ENCODE measurements around the gene LMX1B.

LMX1B gene

DNA sequence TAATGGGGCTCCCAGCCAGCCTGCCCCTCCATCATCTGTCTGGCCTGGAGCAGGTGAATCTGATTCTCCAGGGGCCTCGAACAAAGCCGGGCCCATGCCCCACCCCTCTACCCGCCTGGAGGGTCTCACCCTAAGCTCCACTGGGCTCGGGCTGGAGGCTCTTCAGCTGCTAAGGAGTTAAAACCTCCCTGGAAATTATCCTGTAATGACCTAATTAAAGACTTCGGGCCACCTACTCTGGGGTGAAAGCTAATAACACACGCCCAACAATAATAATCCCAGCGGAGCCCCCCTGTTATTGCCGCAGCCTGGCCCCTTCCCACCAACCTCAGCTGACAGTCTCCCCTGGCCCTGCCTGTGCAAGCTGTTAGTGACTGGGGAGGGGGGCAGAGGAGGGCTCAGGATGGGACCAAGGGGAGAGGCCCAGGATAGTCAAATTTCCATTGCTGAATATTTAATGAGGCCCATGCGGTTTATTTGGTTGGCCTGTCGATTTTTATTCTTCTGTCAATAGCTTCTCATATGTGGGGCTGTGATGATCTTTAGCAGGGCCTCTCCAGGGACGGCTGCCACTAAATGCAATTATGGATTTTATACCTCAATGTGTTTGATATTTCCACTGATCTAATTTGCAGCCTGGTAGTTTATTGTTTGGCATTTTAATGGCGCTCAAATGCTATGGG is 25.7 kb downstream of the LMX1B start:
- H3K4me3 ChIP-seq (ENCODE audit: low read length in 2 of 2) = no peak overlapping the region
- no peaks in the 10 kb centered on the region for H3K9me3 ChIP-seq (replicated peaks in 1 of 2; ENCODE audit: control insufficient read depth in 2 of 2, insufficient read depth in 1 of 2, low read depth in 1 of 2, low read length in 2 of 2)
- no peak overlapping the region for H2BK15ac ChIP-seq (ENCODE audit: low read length)
- WGBS, 2 donors (ENCODE audit: extremely low coverage in 2 of 2, insufficient read length in 2 of 2, insufficient replicate concordance in 1 of 2) = no CpG with 5 or more reads among the region's 12 CpGs
- no peak for DNase-seq (ENCODE audit: low spot score)
- peaks cover 4 to 99% (median 84%) of the 10 kb centered on the region in 3 experiments for H3K27me3 ChIP-seq (ENCODE audit: control insufficient read depth in 3 of 3, insufficient read depth in 3 of 3, low read depth in 1 of 3, low read length in 3 of 3)
- no peak overlapping the region for H2BK120ac ChIP-seq (ENCODE audit: low read depth, low read length)
- no peaks in the 10 kb centered on the region for H3K36me3 ChIP-seq (replicated peaks in 1 of 2; ENCODE audit: control insufficient read depth in 2 of 2, insufficient read depth in 2 of 2, low read length in 2 of 2)
- H4K91ac ChIP-seq (ENCODE audit: low read depth, low read length, poor library complexity) = no peak overlapping the region
- no peak overlapping the region for H2BK12ac ChIP-seq (ENCODE audit: low read length)
- no peak overlapping the region for H3K14ac ChIP-seq (ENCODE audit: low read length)
- no peak overlapping the region for H2BK5ac ChIP-seq (ENCODE audit: low read length)
- no peak overlapping the region for H3K4ac ChIP-seq (ENCODE audit: low read length)
- H3K4me2 ChIP-seq (ENCODE audit: insufficient read depth, low read length, poor library complexity, severe bottlenecking) = no peak overlapping the region
- H3K18ac ChIP-seq (ENCODE audit: low read length) = no peak overlapping the region
- no peak overlapping the region for H2AK5ac ChIP-seq (ENCODE audit: low read depth, low read length)
- no peak overlapping the region for H4K8ac ChIP-seq (ENCODE audit: low read depth, low read length)
- H3K9ac ChIP-seq (ENCODE audit: low read depth, low read length, poor library complexity) = no peak overlapping the region
- H3K4me1 ChIP-seq (ENCODE audit: control insufficient read depth in 2 of 2, insufficient read depth in 1 of 2, low read depth in 1 of 2, low read length in 2 of 2) = peaks cover 2 to 6% of the 10 kb centered on the region in 2 donors
- no peaks in the 10 kb centered on the region for H3K79me1 ChIP-seq (ENCODE audit: low read depth, low read length)
- H3K27ac ChIP-seq (replicated peaks; ENCODE audit: low read length) = no peak overlapping the region
- H2AFZ ChIP-seq (ENCODE audit: low read length) = no peak overlapping the region
- H3K23ac ChIP-seq (ENCODE audit: low read depth, low read length, poor library complexity) = no peak overlapping the region

DNA sequence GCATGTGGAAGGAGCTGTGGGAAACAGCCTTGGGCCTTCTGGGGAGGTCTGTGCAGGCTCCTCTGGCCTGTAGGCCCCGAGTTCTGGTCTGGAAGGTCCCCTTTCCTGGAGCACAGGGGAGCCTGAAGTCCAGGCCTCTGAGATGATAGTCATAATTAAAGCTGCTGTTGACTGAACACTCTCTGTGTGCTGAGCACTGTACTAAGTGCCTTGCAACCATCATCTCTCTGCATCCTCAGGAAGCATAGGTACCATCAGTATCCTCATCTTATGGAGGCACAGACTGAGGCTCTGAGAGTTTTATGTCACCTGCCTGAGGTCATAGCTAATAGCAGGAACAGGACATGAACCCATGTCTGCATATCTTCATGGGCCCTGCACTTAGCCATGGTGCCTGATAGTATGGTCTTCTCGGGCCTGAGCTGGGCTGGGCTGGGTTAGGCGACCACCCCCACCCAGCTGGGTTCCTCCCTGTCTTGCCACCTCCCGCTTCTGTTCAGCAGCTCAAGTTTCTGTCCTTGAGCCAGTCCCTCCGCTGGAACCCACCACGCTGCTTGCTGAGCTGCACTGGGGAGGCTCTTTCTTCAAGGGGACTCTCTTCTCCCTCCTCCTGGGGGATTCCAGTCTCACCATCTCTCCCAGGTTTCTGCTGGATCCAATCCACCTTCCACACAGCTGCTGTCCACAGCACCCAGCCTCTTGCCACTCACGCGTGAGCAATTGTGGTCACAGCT is 27.6 kb downstream of the LMX1B start:
- Histone ChIP-seq H3K4me3 (ENCODE audit: low read length in 2 of 2) (no peak overlapping the region), H2AFZ (ENCODE audit: low read length) (no peak overlapping the region), H2AK5ac (ENCODE audit: low read depth, low read length) (peak overlapping the region; percentile 81), H3K9me3 (replicated peaks in 1 of 2; ENCODE audit: control insufficient read depth in 2 of 2, insufficient read depth in 1 of 2, low read depth in 1 of 2, low read length in 2 of 2) (no peaks in the 10 kb centered on the region), H3K4ac (ENCODE audit: low read length) (no peak overlapping the region), H2BK5ac (ENCODE audit: low read length) (no peak overlapping the region), H3K36me3 (replicated peaks in 1 of 2; ENCODE audit: control insufficient read depth in 2 of 2, insufficient read depth in 2 of 2, low read length in 2 of 2) (no peaks in the 10 kb centered on the region), H2BK120ac (ENCODE audit: low read depth, low read length) (no peak overlapping the region), H3K79me1 (ENCODE audit: low read depth, low read length) (no peaks in the 10 kb centered on the region), H3K23ac (ENCODE audit: low read depth, low read length, poor library complexity) (no peak overlapping the region), H2BK12ac (ENCODE audit: low read length) (no peak overlapping the region), H3K14ac (ENCODE audit: low read length) (peak overlapping the region; percentile 21), H3K27ac (replicated peaks; ENCODE audit: low read length) (no peak overlapping the region), H3K9ac (ENCODE audit: low read depth, low read length, poor library complexity) (no peak overlapping the region), H3K4me1 (ENCODE audit: control insufficient read depth in 2 of 2, insufficient read depth in 1 of 2, low read depth in 1 of 2, low read length in 2 of 2) (peaks cover 2 to 7% of the 10 kb centered on the region in 2 donors), H3K4me2 (ENCODE audit: insufficient read depth, low read length, poor library complexity, severe bottlenecking) (no peak overlapping the region), H4K91ac (ENCODE audit: low read depth, low read length, poor library complexity) (no peak overlapping the region), H4K8ac (ENCODE audit: low read depth, low read length) (no peak overlapping the region), H3K18ac (ENCODE audit: low read length) (peak overlapping the region; percentile 37), H2BK15ac (ENCODE audit: low read length) (peak overlapping the region; percentile 8), H3K27me3 (ENCODE audit: control insufficient read depth in 3 of 3, insufficient read depth in 3 of 3, low read depth in 1 of 3, low read length in 3 of 3) (peaks cover 4 to 99% (median 74%) of the 10 kb centered on the region in 3 experiments)
- DNase-seq (ENCODE audit: low spot score) = no peak
- WGBS, 2 donors (ENCODE audit: extremely low coverage in 2 of 2, insufficient read length in 2 of 2, insufficient replicate concordance in 1 of 2) = no CpG with 5 or more reads among the region's 8 CpGs

- no peak overlapping the region for H3K4me2 ChIP-seq (ENCODE audit: insufficient read depth, low read length, poor library complexity, severe bottlenecking)
- no peaks in the 10 kb centered on the region for H3K36me3 ChIP-seq (replicated peaks in 1 of 2; ENCODE audit: control insufficient read depth in 2 of 2, insufficient read depth in 2 of 2, low read length in 2 of 2)
- peak overlapping the region; percentile 8 for H2BK15ac ChIP-seq (ENCODE audit: low read length)
- H3K4me1 ChIP-seq (ENCODE audit: control insufficient read depth in 2 of 2, insufficient read depth in 1 of 2, low read depth in 1 of 2, low read length in 2 of 2) = peaks cover 2 to 7% of the 10 kb centered on the region in 2 donors
- no CpG with 5 or more reads among the region's 13 CpGs for WGBS, 2 donors (ENCODE audit: extremely low coverage in 2 of 2, insufficient read length in 2 of 2, insufficient replicate concordance in 1 of 2)
- no peak overlapping the region for H3K23ac ChIP-seq (ENCODE audit: low read depth, low read length, poor library complexity)
- H3K9me3 ChIP-seq (replicated peaks in 1 of 2; ENCODE audit: control insufficient read depth in 2 of 2, insufficient read depth in 1 of 2, low read depth in 1 of 2, low read length in 2 of 2) = no peaks in the 10 kb centered on the region
- H2AFZ ChIP-seq (ENCODE audit: low read length) = no peak overlapping the region
- no peak overlapping the region for H4K8ac ChIP-seq (ENCODE audit: low read depth, low read length)
- no peak overlapping the region for H2BK5ac ChIP-seq (ENCODE audit: low read length)
- peak overlapping the region; percentile 81 for H2AK5ac ChIP-seq (ENCODE audit: low read depth, low read length)
- no peaks in the 10 kb centered on the region for H3K79me1 ChIP-seq (ENCODE audit: low read depth, low read length)
- no peak overlapping the region for H2BK120ac ChIP-seq (ENCODE audit: low read depth, low read length)
- H2BK12ac ChIP-seq (ENCODE audit: low read length) = no peak overlapping the region
- no peak overlapping the region for H3K4me3 ChIP-seq (ENCODE audit: low read length in 2 of 2)
- no peak overlapping the region for H3K4ac ChIP-seq (ENCODE audit: low read length)
- H3K14ac ChIP-seq (ENCODE audit: low read length) = peak overlapping the region; percentile 85
- H3K27ac ChIP-seq (replicated peaks; ENCODE audit: low read length) = no peak overlapping the region
- H4K91ac ChIP-seq (ENCODE audit: low read depth, low read length, poor library complexity) = no peak overlapping the region
- H3K9ac ChIP-seq (ENCODE audit: low read depth, low read length, poor library complexity) = no peak overlapping the region
- peak overlapping the region; percentile 62 for H3K18ac ChIP-seq (ENCODE audit: low read length)
- H3K27me3 ChIP-seq (ENCODE audit: control insufficient read depth in 3 of 3, insufficient read depth in 3 of 3, low read depth in 1 of 3, low read length in 3 of 3) = peaks cover 4 to 99% (median 67%) of the 10 kb centered on the region in 3 experiments
- no peak for DNase-seq (ENCODE audit: low spot score)
Observed at GRCh38 chr9:126642010-126642744, 28.4 kb downstream of the LMX1B start.

DNA sequence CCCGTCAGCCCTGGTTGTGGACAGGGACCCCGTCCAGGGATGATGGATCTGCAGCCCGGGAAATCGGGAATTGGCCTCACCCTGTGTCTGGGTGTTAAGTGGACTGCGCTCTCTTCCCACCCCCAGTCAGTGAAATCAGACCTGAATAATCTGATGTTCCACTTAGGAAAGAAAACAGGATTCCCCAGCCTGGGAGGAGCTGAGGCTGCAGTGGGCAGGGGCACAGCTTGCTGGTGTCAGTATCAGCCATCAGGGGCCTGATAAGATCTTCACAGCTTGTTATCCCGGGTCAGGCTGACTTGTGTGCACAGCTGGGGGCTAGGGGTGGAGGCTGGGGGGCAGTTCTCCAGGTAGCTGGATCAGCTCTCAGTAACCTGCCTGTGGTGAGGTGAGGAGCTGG is 29.1 kb downstream of the LMX1B start:
- Histone ChIP-seq H3K27me3 (ENCODE audit: control insufficient read depth in 3 of 3, insufficient read depth in 3 of 3, low read depth in 1 of 3, low read length in 3 of 3) (peaks cover 4 to 100% (median 64%) of the 10 kb centered on the region in 3 experiments), H2BK5ac (ENCODE audit: low read length) (no peak overlapping the region), H3K4me3 (ENCODE audit: low read length in 2 of 2) (no peak overlapping the region), H3K79me1 (ENCODE audit: low read depth, low read length) (no peaks in the 10 kb centered on the region), H3K4me1 (ENCODE audit: control insufficient read depth in 2 of 2, insufficient read depth in 1 of 2, low read depth in 1 of 2, low read length in 2 of 2) (peaks cover 2 to 7% of the 10 kb centered on the region in 2 donors), H2BK12ac (ENCODE audit: low read length) (no peak overlapping the region), H3K9ac (ENCODE audit: low read depth, low read length, poor library complexity) (no peak overlapping the region), H3K9me3 (replicated peaks in 1 of 2; ENCODE audit: control insufficient read depth in 2 of 2, insufficient read depth in 1 of 2, low read depth in 1 of 2, low read length in 2 of 2) (no peaks in the 10 kb centered on the region), H2AFZ (ENCODE audit: low read length) (no peak overlapping the region), H3K36me3 (replicated peaks in 1 of 2; ENCODE audit: control insufficient read depth in 2 of 2, insufficient read depth in 2 of 2, low read length in 2 of 2) (no peaks in the 10 kb centered on the region), H3K4me2 (ENCODE audit: insufficient read depth, low read length, poor library complexity, severe bottlenecking) (no peak overlapping the region), H3K18ac (ENCODE audit: low read length) (peak overlapping the region; percentile 21), H2AK5ac (ENCODE audit: low read depth, low read length) (no peak overlapping the region), H3K14ac (ENCODE audit: low read length) (no peak overlapping the region), H2BK15ac (ENCODE audit: low read length) (peak overlapping the region; percentile 32), H3K4ac (ENCODE audit: low read length) (no peak overlapping the region), H4K8ac (ENCODE audit: low read depth, low read length) (no peak overlapping the region), H3K27ac (replicated peaks; ENCODE audit: low read length) (no peak overlapping the region), H2BK120ac (ENCODE audit: low read depth, low read length) (no peak overlapping the region), H4K91ac (ENCODE audit: low read depth, low read length, poor library complexity) (no peak overlapping the region), H3K23ac (ENCODE audit: low read depth, low read length, poor library complexity) (no peak overlapping the region)
- DNase-seq (ENCODE audit: low spot score) = no peak
- no CpG with 5 or more reads among the region's 6 CpGs for WGBS, 2 donors (ENCODE audit: extremely low coverage in 2 of 2, insufficient read length in 2 of 2, insufficient replicate concordance in 1 of 2)
